Measurements from ENCODE around the gene CCDC60.

GRCh38 chr12:119341988-119342387 is 7.5 kb downstream of the CCDC60 start:
- TF ChIP-seq CTCF (IDR thresholded peaks at IDR 0.05) (no peak), POLR2AphosphoS5 (IDR thresholded peaks at IDR 0.05) (no peak), POLR2A (IDR thresholded peaks at IDR 0.05) (no peak)

All from prostate gland (tissue), 2 donors.